SK-N-SH treated with all-trans-retinoic acid at 6 μM for 48 hours (cell line): Measurements from ENCODE around the gene EML5.
A peak's percentile ranks its signal among the peaks of the same experiment; 100 is the strongest.

Source experiments
- ATAC-seq: fragments of 200-7000 bp; cut with Tn5 transposase; 3 replicates; pipeline ENCODE4 v1.9.1; 2020; ENCODE audit warnings: mild to moderate bottlenecking, moderate library complexity
- ARNTL ChIP-seq: fragments of 450-650 bp; formaldehyde crosslinking; IDR thresholded peaks from 2 replicates; pipeline ENCODE4 v1.5.0; 2020; ENCODE audit warnings: low read depth, mild to moderate bottlenecking, moderate library complexity, borderline replicate concordance
- BACH2 ChIP-seq: fragments of 250-450 bp; sonication (Bioruptor Pico); IDR thresholded peaks from 2 replicates; pipeline ENCODE4 v1.9.0; 2021; ENCODE audit warnings: mild to moderate bottlenecking, borderline replicate concordance
- ESRRG ChIP-seq: fragments of 250-450 bp; sonication (Bioruptor Pico); IDR thresholded peaks from 2 replicates; pipeline ENCODE4 v1.6.1; 2021; ENCODE audit warnings: mild to moderate bottlenecking
- PATZ1 ChIP-seq: fragments of 250-450 bp; sonication (Bioruptor Pico); IDR thresholded peaks from 2 replicates; pipeline ENCODE4 v1.8.0; 2020; ENCODE audit warnings: mild to moderate bottlenecking, moderate library complexity, borderline replicate concordance
- POU6F1 ChIP-seq: fragments of 250-450 bp; sonication (Bioruptor Pico); IDR thresholded peaks from 2 replicates; pipeline ENCODE4 v1.8.0; 2021; ENCODE audit warnings: low read depth, mild to moderate bottlenecking, moderate library complexity, borderline replicate concordance
- PPARA ChIP-seq: fragments of 250-450 bp; sonication (Bioruptor Pico); IDR thresholded peaks from 2 replicates; pipeline ENCODE4 v1.5.0; 2020; ENCODE audit warnings: mild to moderate bottlenecking, borderline replicate concordance
- RARB ChIP-seq: fragments of 250-450 bp; sonication (Bioruptor Pico); IDR thresholded peaks from 2 replicates; pipeline ENCODE4 v1.8.0; 2021; ENCODE audit warnings: mild to moderate bottlenecking, moderate library complexity
- SNAI2 ChIP-seq: fragments of 250-450 bp; sonication (Bioruptor Pico); IDR thresholded peaks from 2 replicates; pipeline ENCODE4 v1.5.0; 2020; ENCODE audit warnings: mild to moderate bottlenecking, moderate library complexity
- TOX ChIP-seq: fragments of 250-450 bp; sonication (Bioruptor Pico); IDR thresholded peaks from 2 replicates; pipeline ENCODE4 v1.8.0; 2021; ENCODE audit warnings: mild to moderate bottlenecking, moderate library complexity, borderline replicate concordance
- TSHZ2 ChIP-seq: fragments of 250-450 bp; sonication (Bioruptor Pico); IDR thresholded peaks from 2 replicates; pipeline ENCODE4 v1.5.0; 2020; ENCODE audit warnings: mild to moderate bottlenecking, moderate library complexity
- ZC3H10 ChIP-seq: fragments of 250-450 bp; sonication (Bioruptor Pico); IDR thresholded peaks from 2 replicates; pipeline ENCODE4 v1.5.1; 2021; ENCODE audit warnings: mild to moderate bottlenecking, moderate library complexity
- ZFP3 ChIP-seq: fragments of 250-450 bp; sonication (Bioruptor Pico); IDR thresholded peaks from 2 replicates; pipeline ENCODE4 v1.5.0; 2020; ENCODE audit warnings: mild to moderate bottlenecking, moderate library complexity
- ZFP30 ChIP-seq: fragments of 450-650 bp; formaldehyde crosslinking; IDR thresholded peaks from 2 replicates; pipeline ENCODE4 v1.5.0; 2022; ENCODE audit warnings: mild to moderate bottlenecking, moderate library complexity
- ZNF565 ChIP-seq: fragments of 450-650 bp; formaldehyde crosslinking; conservative IDR thresholded peaks from 2 replicates; pipeline ENCODE4 v1.5.0; 2020; ENCODE audit warnings: low read depth, mild to moderate bottlenecking, moderate library complexity
- ZNF70 ChIP-seq: fragments of 450-650 bp; formaldehyde crosslinking; IDR thresholded peaks from 2 replicates; pipeline ENCODE4 v1.5.0; 2020; ENCODE audit warnings: mild to moderate bottlenecking, moderate library complexity

The EML5 gene

GRCh38 chr14:88793259-88793625 is 489 bp upstream of the EML5 start:
- no peak; the same call in 2 of the 3 replicates for ATAC-seq
- TF ChIP-seq PPARA (peak; percentile 40; the same call in 1 of the 2 replicates), POU6F1 (no peak)
- TF ChIP-seq, all 23 proteins: peak for 1

- TF ChIP-seq PATZ1 (no peak), RARB (CRISPR knock-in tag) (no peak), TSHZ2 (CRISPR knock-in tag) (no peak), SNAI2 (CRISPR knock-in tag) (no peak), ARNTL (CRISPR knock-in tag) (no peak), ZC3H10 (CRISPR knock-in tag) (no peak), ZNF70 (CRISPR knock-in tag) (no peak)
- TF ChIP-seq, all 23 proteins: peak for 0
- no peak for ATAC-seq
Observed at GRCh38 chr14:88791629-88792472, 902 bp downstream of the EML5 start.

- TF ChIP-seq ESRRG (CRISPR knock-in tag) (no peak), PPARA (no peak), PATZ1 (no peak), TSHZ2 (CRISPR knock-in tag) (no peak), ZC3H10 (CRISPR knock-in tag) (no peak), ZFP3 (CRISPR knock-in tag) (no peak), ARNTL (CRISPR knock-in tag) (no peak), ZFP30 (CRISPR knock-in tag) (no peak), ZNF565 (CRISPR knock-in tag) (no peak), BACH2 (CRISPR knock-in tag) (no peak), POU6F1 (no peak), TOX (CRISPR knock-in tag) (no peak)
- no peak for ATAC-seq
Observed at GRCh38 chr14:88791252-88791621, 1.5 kb downstream of the EML5 start.
